ENCODE data around the gene IGFBP6.

The IGFBP6 gene

DNA sequence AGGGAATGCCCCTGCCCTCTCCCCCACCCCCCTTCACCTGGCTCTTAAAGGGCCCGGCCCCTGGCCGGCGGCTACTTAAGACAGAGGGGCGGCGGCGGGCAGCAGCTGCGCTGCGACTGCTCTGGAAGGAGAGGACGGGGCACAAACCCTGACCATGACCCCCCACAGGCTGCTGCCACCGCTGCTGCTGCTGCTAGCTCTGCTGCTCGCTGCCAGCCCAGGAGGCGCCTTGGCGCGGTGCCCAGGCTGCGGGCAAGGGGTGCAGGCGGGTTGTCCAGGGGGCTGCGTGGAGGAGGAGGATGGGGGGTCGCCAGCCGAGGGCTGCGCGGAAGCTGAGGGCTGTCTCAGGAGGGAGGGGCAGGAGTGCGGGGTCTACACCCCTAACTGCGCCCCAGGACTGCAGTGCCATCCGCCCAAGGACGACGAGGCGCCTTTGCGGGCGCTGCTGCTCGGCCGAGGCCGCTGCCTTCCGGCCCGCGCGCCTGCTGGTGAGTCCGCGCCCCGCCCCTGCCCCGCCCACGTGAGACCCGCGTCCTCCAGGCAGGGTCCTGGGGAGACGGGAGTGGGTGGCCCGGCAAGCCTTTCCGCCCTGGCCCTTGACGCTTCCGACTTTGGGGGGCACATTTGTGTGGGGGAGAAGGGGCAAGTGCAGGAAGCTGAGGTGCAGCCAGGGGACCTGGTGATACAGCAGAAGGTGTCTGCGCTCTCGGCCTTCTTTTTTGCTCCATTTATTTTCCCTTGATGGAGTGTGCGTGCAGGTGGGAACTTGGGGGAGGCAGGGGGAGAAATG, at the start of gene IGFBP6:
Gene IGFBP6 (plus strand): TSS at position 104 of the 790 bp plus-strand sequence. CDS start 51 bp downstream, at position 155.
- peak; percentile 82 for DNase-seq
- in situ Hi-C loops (cut with HindIII; ENCODE audit: low pct_ligation_motif_present, low pct_unique_long_range_greater_than_20kb, low sequenced_read_pairs), result no loop called here

DNA sequence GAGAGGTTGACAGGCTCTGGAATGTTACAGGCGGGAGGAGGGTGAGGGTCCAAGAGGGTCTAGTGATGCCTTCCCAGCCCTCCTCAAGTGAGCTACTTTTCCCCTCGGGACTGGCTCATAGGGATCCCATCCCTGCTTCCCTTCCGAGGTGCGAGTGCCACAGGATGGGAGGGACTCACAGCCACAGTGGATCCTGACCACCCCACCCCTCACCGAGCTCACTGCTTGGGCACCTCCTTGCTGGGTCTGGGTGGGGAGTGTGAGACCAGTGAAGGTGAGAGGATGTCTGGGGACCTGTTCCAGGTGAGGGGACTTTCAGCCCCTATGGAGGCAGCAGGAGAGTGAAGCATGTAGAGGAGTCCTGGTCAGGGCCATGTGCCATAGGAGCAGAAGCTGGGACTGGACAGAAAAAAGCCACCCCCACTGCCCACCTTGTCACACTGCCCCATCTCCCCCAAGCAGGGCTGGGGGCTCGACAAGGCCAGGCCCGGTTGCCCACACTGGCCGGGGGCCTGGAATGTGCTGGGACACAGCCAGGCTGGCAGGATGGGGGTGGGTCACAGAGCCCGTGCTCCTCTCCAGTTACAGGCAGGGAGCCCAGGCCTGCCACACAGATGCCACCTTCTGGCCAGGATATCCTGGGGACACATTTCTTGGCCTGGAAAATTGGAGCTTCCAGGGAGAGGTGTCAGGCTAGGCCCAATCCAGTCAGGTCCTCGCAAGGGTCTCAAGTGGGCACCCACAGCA, 49.3 kb upstream of the IGFBP6 start:
- in situ Hi-C loops (cut with HindIII; ENCODE audit: low pct_ligation_motif_present, low pct_unique_long_range_greater_than_20kb, low sequenced_read_pairs), result no loop called here
- DNase-seq, result peak; percentile 53

DNA sequence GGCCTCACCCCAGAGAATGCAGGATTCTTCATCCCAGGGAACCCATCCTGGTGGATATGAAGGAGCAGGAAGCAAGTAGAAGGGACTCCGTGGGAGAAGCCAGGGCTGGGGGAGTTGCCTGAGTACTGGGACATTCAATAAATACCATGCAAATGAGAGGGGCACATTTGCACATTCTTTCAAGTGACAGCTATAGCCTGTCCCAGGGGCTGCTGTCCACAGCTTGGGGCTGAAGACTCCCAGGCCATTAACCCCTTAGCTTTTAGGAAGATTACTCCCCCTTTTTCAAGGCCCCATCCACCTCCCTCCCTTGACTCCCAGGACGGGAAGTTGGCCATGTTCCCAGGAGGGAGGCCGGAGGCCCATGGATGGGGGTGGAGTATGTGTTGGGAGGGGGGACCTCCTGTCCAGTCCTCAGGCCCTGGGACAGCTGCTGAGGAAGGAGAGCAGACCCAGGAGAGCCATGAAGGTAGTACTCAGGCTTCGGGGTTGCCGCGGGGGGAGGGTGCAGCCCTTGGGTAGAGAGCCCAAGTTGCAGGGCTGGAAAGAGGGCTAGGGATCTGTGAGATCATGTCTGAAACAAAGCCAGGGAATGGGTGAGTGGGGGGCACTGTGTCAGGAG, 48.6 kb upstream of the IGFBP6 start:
- in situ Hi-C loops (cut with HindIII; ENCODE audit: low pct_ligation_motif_present, low pct_unique_long_range_greater_than_20kb, low sequenced_read_pairs), result no loop called here
- peak; percentile 61 for DNase-seq

- in situ Hi-C loops (cut with HindIII; ENCODE audit: low pct_ligation_motif_present, low pct_unique_long_range_greater_than_20kb, low sequenced_read_pairs), result no loop called here
- DNase-seq, result peak; percentile 50
Measured at GRCh38 chr12:53049571-53050318, 47.7 kb upstream of the IGFBP6 start, which contains the start of gene TNS2. Gene TNS2, plus strand, starts transcription at chr12:53050065. Its CDS starts 121 bp downstream, at chr12:53050186.

- in situ Hi-C loops (cut with HindIII; ENCODE audit: low pct_ligation_motif_present, low pct_unique_long_range_greater_than_20kb, low sequenced_read_pairs), result no loop called here
- DNase-seq, result no peak
Measured at GRCh38 chr12:53050426-53051057, 46.9 kb upstream of the IGFBP6 start.

DNA sequence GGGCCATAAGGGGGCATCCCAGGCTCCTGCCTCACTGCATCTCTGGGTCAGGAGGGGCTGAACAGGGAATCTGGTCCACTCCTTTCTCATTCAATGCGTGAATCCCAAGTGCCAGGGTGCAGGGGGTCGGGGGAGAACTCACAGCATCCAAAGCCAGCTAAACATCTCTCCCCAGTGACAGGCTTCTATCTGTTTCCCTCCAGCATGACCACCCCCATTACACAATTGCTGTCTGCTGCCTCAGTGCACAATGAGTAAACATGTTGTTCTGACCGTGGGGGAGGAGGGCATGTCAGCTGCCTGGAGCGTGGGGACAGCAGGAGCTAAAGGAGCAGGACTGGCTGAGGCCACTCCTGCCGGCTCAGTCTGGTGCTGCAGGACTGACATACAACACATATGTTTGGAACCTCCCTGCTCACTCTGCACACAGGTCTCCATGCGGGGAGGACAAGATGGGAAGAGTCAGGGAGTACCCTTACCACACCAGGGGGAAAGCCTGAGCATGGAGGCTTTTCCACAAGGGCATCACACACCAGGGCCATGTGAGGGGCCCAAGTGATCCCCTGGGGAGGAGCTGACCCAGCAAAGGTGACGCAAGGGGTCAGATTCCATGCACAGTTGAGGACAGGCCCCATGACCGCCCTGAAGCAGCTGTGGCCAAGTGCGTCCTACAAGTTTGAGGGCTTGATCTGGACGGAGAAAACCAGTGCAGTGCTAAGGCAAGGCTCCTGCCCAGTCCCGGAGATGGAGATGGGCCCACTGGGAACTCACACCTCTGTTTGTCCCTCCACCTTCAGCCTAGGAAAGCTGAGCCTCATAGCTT, 46.2 kb upstream of the IGFBP6 start:
- DNase-seq, result no peak
- in situ Hi-C loops (cut with HindIII; ENCODE audit: low pct_ligation_motif_present, low pct_unique_long_range_greater_than_20kb, low sequenced_read_pairs), result no loop called here

GRCh38 chr12:53051881-53052412, 45.5 kb upstream of the IGFBP6 start:
- DNase-seq, result no peak
- in situ Hi-C loops (cut with HindIII; ENCODE audit: low pct_ligation_motif_present, low pct_unique_long_range_greater_than_20kb, low sequenced_read_pairs), result no loop called here

- in situ Hi-C loops (cut with HindIII; ENCODE audit: low pct_ligation_motif_present, low pct_unique_long_range_greater_than_20kb, low sequenced_read_pairs), result no loop called here
- peak; percentile 73 for DNase-seq
Measured at GRCh38 chr12:53052419-53053217, 44.8 kb upstream of the IGFBP6 start.

DNA sequence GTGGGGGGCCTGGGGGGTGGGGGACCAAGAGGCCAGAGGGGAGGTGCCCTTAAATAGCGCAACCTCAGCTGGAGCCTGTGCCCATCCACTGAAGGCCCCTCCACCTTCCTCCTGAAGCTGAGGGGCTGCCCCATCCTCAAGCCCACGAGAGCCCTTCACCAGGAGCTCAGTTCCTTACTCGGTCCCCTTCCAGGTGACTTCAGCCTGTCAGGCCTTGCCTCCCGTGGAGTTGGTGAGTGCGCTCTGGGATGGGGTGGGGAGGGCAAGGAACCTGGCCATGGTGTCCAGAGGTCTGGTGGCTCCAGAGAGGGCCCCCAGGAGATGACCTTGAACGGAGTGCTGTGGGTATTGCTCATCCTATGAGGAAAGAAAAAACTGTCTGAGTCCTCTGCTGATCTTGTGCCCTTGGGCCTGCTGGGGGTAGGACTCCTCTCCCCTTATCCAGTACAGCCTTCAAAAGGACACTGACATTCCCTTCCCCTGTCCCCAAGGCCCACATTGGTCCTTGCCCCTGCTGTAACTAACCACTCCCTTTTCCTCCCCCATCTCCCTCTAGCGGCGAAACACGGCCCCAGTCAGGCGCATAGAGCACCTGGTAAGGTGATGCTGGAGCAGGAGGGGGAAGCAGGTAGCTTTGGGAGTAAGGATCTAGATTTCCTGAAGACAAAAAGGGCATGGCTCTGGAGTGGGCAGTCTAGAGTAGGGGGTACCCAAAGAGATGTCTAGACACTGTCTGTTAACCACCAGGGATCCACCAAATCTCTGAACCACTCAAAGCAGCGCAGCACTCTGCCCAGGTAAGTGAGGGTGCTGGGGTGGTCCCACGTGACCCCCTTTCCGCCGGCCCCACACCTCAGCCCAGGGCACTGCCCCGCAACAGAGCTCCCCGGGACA, 44.0 kb upstream of the IGFBP6 start:
- peak; percentile 48 for DNase-seq
- in situ Hi-C loops (cut with HindIII; ENCODE audit: low pct_ligation_motif_present, low pct_unique_long_range_greater_than_20kb, low sequenced_read_pairs), result no loop called here

GRCh38 chr12:53054112-53054878, 43.2 kb upstream of the IGFBP6 start:
- in situ Hi-C loops (cut with HindIII; ENCODE audit: low pct_ligation_motif_present, low pct_unique_long_range_greater_than_20kb, low sequenced_read_pairs), result no loop called here

GRCh38 chr12:53055471-53056266, 41.8 kb upstream of the IGFBP6 start:
- no peak for DNase-seq
- in situ Hi-C loops (cut with HindIII; ENCODE audit: low pct_ligation_motif_present, low pct_unique_long_range_greater_than_20kb, low sequenced_read_pairs), result no loop called here

More at GRCh38 chr12:53054112-53054878, 43.2 kb upstream of the IGFBP6 start:
- peak; percentile 98 for DNase-seq

DNA sequence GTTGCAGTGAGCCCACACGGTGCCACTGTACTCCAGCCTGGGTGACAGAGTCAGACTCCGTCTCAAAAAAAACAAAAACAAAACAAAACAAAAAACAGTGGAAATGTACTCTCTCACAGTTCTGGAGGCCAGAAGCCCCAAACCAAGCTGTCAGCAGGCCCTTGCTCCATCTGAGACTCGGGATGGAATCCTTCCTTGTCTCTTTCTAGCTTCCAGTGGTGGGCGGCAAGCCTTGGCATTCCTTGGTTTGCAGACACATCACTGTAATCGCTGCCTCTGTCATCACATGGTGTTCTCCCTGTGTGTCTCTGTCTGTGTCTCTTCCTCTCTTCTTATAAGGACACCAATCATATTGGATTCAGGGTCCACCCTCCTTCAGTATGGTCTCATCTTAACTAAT, 41.2 kb upstream of the IGFBP6 start:
- no peak for DNase-seq
- in situ Hi-C loops (cut with HindIII; ENCODE audit: low pct_ligation_motif_present, low pct_unique_long_range_greater_than_20kb, low sequenced_read_pairs), result no loop called here

DNA sequence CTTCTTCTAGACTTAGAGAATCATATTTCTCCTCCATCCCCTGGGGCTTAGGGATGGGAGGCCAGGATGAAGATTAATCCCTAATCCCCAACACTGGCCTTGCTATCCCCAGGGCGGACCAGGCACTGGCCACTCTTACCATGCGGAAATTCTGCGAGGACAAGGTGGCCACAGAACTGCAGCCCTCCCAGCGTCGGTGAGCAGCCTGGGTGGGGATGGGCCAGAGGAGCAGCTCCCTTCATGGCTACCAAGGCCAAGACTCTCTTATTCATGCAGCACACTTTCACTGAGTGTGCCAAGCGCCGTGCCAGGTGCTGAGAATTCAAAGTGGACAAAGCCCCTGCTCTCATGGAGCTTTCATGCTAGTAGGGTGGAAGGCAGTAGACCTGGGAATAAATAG, 40.6 kb upstream of the IGFBP6 start:
- no peak for DNase-seq
- in situ Hi-C loops (cut with HindIII; ENCODE audit: low pct_ligation_motif_present, low pct_unique_long_range_greater_than_20kb, low sequenced_read_pairs), result no loop called here

GRCh38 chr12:53057816-53058500, 39.5 kb upstream of the IGFBP6 start:
- in situ Hi-C loops (cut with HindIII; ENCODE audit: low pct_ligation_motif_present, low pct_unique_long_range_greater_than_20kb, low sequenced_read_pairs), result no loop called here
- DNase-seq, result no peak
